GM18520 (cell line): ENCODE measurements around the gene CCDC12.

Experiments used
- ATAC-seq: cut with Tn5 transposase; IDR thresholded peaks from one replicate; pipeline ENCODE4 v1.9.1; 2021; ENCODE audit not compliant: unreplicated experiment

Gene CCDC12

GRCh38 chr3:46997453-46998091, 21.0 kb upstream of the CCDC12 start:
- ATAC-seq: no peak

GRCh38 chr3:46996689-46997452, 20.3 kb upstream of the CCDC12 start:
- no peak for ATAC-seq

DNA sequence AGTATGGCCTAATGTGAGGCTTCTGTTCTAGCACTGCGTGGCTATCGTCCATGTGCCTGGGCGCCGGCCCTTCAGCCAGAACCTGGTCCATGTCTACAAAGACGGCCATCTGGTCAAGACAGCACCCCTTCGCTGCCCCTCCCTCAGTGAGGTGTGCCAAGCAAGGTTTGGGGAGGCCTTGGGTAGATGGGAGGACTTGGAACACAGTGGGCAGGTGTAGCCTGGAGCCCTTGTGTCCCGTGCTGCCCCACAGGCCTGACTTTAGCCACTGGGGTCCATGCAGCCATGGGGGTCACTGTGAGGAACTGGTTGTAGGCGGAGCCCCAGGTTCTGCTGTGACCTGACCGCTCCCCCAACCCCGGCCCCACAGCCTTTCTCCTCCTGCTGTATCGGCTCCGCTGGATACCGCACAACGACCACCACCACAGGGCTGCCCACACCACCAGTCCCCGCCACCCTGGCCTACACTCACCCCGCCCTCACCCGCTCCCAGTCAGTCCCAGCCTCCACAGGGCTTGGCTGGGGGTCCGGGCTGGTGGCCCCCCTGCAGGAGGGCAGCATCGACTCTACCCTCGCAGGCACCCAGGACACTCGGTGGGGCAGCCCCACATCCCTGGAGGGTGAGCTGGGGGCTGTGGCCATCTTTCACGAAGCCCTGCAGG, 19.5 kb upstream of the CCDC12 start:
- ATAC-seq: no peak

GRCh38 chr3:46994801-46995731, 18.5 kb upstream of the CCDC12 start:
- ATAC-seq: no peak

- no peak for ATAC-seq
Observed at GRCh38 chr3:46993986-46994385, 17.4 kb upstream of the CCDC12 start.

DNA sequence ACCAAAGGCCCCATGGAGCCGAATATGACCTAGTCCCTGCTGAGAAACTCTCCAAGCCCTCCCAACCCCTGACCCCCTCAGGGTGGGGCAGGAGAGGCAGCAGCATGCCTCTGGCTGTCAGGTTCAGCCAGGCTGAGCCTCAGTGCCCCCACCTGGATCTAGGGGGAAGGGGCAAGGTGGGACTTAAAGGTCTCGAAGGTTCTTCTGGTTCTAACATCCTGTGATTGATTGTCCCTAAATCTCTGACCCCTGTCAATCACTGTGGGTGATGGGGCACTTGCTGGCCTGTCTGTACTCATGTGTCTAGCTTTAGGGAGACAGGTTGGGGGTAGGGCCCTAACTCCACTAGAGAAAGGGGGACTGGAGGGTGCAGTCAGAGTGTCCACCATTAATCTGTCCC, 16.7 kb upstream of the CCDC12 start:
- ATAC-seq: no peak

DNA sequence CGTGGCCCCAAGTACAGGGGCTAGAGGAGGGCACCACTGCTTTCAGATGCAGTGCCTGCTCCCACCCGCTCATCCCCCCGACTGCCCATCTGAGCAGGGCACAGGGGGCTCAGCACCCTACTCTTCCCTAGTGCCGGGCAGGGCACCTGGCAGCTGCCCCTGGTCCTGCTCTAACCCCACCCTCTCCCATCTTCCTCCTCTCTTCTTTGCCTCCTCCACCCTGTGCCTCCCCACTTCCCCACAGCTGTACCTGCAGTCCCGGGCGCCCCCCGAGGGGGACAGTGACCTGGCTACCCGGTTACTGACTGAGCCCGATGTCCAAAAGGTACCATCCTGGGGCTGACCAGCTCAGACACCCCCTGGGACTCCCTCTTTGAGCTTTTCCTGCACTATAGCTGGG, 15.7 kb upstream of the CCDC12 start:
- no peak for ATAC-seq

DNA sequence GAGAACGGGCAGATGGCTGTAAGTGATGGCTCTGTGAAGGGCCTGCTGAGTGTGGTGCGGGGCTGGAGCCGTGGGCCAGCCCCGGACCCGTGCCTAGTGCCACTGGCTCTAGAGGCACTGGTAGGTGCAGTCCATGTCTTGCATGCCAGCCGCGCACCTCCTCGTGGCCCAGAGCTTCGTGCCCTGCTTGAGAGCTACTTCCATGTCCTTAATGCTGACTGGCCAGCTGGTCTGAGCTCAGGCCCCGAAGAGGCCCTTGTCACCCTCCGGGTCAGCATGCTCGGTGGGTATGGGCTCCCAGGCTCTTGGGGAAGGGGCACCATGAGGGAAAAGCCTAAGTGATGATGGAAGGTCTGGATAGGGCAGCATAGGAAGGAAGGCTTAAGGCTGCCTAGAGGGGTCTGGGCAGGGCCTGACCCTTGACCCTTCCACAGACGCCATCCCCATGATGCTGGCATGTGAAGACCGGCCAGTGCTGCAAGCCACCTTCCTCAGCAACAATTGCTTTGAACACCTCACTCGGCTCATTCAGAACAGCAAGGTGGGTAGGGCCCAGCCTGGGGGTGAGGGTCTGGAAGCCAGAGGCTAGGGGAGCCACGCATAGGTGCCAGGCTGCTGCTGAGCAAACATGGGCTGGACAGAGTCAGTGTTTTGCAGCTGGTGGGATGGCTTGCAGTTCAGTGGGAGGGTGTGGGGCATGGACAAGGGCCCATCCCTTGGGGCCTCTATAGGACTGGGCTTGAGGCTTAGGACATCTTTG, 15.0 kb upstream of the CCDC12 start:
- ATAC-seq: no peak

GRCh38 chr3:46990573-46991374, 14.2 kb upstream of the CCDC12 start:
- no peak for ATAC-seq

GRCh38 chr3:46989146-46989810, 12.7 kb upstream of the CCDC12 start:
- no peak for ATAC-seq

DNA sequence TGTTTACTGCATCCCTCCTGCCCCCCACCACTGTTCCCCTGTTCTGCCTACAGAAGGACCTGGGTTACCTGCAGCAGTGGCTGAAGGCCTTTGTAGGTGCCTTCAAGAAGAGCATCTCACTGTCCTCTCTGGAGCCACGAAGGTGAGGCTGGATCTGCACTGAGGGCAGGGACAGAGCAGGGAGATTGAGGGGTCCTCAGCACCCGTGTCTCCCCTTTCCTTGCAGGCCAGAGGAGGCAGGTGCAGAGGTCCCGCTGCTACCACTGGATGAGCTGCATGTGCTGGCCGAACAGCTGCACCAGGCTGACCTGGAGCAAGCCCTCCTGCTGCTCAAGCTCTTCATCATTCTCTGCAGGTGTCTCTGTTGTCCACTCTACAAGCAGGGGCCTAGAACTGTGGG, 12.1 kb upstream of the CCDC12 start:
- no peak for ATAC-seq

- ATAC-seq: peak; percentile 42
Observed at GRCh38 chr3:46987743-46988401, 11.3 kb upstream of the CCDC12 start.

GRCh38 chr3:46987319-46987742, 10.8 kb upstream of the CCDC12 start:
- no peak for ATAC-seq

DNA sequence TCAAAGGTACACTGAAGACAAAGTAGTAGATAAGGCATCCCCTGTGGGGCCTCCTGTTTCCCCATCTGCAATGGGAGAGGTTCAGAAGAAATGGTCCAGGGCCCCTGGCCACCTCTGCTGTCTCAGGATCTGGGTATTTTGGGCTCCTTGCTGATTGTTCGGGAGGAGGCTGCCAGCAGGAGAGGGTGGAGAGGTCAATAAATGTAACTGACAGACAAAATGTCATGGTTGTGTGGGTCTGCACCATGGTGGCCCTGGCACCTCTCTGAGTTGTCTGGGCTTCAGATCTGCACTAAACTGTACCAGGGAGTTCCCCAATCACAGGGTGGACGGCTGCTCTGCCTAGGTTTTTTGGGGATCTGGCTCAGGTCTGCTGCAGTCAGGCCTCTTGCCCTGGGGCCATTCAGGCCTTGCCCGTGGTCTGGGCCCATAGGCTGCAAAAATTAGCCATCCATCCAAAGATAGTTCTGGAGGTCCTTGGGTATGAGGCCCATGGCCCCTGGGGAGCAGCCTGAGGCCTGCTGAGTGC, 10.3 kb upstream of the CCDC12 start:
- ATAC-seq: no peak

DNA sequence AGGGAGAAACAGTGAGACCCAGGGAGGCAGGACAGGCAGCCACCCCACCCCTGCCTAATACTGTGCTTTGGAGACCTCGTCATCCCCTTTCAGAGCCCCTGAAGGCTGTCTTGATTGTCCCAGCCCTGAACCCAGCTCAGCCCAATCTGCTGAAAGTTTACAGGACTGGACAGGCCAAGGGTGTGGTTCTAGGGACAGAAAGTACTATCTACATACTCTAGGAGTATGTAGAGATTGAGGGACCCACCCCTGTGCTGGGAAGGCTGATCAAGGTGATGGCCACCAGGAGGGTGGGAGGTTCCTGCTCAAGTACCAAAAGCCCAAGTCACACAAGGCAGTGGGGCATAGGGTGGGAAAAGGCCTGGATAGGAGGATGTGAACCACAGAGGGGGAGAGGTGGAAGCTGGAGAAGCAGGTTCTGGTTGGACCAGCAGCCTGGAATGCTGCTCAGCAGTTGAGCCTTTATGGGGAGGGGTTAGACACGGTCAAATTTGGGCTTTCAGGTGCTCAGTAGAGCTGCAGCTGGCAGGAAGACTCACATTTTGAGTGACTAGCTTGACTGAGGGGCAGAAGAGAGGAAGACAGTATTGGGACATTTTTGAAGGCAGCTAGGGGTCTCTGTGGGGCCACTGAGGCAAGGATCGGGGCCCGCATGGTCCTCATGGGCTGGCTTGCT, 9.6 kb upstream of the CCDC12 start:
- no peak for ATAC-seq

GRCh38 chr3:46985588-46985987, 9.0 kb upstream of the CCDC12 start:
- ATAC-seq: no peak

GRCh38 chr3:46984591-46985459, 8.3 kb upstream of the CCDC12 start:
- ATAC-seq: no peak
